ENCODE data around the gene SERPINB6.

GRCh38 chr6:2976571-2977085 is 5.3 kb upstream of the SERPINB6 start:
- TF ChIP-seq CTCF (IDR thresholded peaks at IDR 0.05 in 8 of 11, conservative IDR thresholded peaks at IDR 0.05 in 3 of 11), result no peak
- no peak for TF ChIP-seq POLR2AphosphoS5 (IDR thresholded peaks at IDR 0.05)
- no peak for TF ChIP-seq POLR2A (IDR thresholded peaks at IDR 0.05)
